IMR-90 (cell line): ENCODE results near the gene SETD3.

Experiments
- BHLHE40 ChIP-seq: fragments of 150-350 bp; IDR thresholded peaks from 2 replicates; pipeline ENCODE4 v1.6.1; 2016; ENCODE audit warnings: mild to moderate bottlenecking, low read depth, low read length
- CEBPB ChIP-seq: IDR thresholded peaks from 2 replicates; pipeline ENCODE4 v1.6.1; 2012; ENCODE audit warnings: low read depth, low read length, improper control_type of control experiment
- CTCF ChIP-seq: conservative IDR thresholded peaks from 2 replicates; pipeline ENCODE4 v1.5.1; 2012; ENCODE audit warnings: mild to moderate bottlenecking, low read depth, low read length, improper control_type of control experiment
- MXI1 ChIP-seq: IDR thresholded peaks from 2 replicates; pipeline ENCODE4 v1.6.1; 2012; ENCODE audit warnings: low read depth, mild to moderate bottlenecking, low read length, moderate library complexity, borderline replicate concordance
- POLR2A ChIP-seq: IDR thresholded peaks from 2 replicates; pipeline ENCODE4 v1.6.1; 2012; ENCODE audit warnings: mild to moderate bottlenecking, low read depth, low read length
- RCOR1 ChIP-seq: IDR thresholded peaks from 2 replicates; pipeline ENCODE4 v1.6.1; 2012; ENCODE audit warnings: mild to moderate bottlenecking, low read length, improper control_type of control experiment; ENCODE audit not compliant: insufficient replicate concordance
- RFX5 ChIP-seq: IDR thresholded peaks from 2 replicates; pipeline ENCODE4 v1.8.0; 2012; ENCODE audit warnings: low read depth, mild to moderate bottlenecking, low read length, moderate library complexity
- USF2 ChIP-seq: fragments of 150-350 bp; IDR thresholded peaks from 2 replicates; pipeline ENCODE4 v1.6.1; 2017; ENCODE audit warnings: mild to moderate bottlenecking, antibody characterized with exemption, low read length, low read depth

GRCh38 chr14:99481745-99482099 lies 1.1 kb upstream of the SETD3 start:
- TF ChIP-seq CTCF (no peak), RCOR1 (no peak), POLR2A (no peak), USF2 (no peak), CEBPB (no peak), MXI1 (no peak), BHLHE40 (no peak), RFX5 (no peak)
